Measurements from ENCODE around the gene KIAA1217.

KIAA1217 gene

DNA sequence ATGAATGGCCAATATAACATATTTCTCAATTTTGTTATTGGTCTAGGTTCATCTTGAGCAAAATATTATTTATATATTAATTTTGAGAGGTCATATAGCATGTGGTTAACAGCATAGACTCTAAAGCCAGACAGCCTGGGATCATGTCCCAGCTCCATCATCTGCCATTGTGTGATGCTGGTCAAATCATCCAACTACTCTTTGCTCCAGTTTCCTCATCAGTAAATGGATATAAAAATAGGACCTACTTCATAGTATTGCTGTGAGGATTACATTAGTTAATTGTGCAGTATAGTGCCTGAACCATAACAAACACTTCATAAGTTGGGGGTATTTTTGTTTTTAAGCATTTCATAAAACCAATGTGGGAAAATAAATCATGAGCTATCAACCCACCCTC lies 199.0 kb downstream of the KIAA1217 start:
- no peak for DNase-seq (ENCODE audit: low spot score)

DNA sequence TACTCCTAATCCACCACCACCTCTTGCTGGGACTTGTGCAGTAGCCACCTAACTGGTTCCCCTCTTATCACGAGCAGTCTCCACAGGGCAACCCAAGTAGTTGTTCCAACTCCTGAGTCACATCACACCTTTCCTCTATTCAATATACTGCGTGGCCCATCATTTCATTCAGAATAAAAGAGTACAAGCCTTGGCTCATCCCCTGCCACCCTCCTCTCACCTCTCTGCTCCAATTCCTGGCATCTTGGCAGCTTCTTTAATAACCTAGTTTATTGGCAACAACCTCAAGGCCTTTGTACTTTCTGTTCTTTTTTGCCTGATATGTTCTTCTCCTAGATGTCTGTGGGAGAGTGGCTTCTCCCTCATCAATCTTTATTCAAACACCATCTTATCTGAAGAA lies 199.4 kb downstream of the KIAA1217 start:
- no peak for DNase-seq (ENCODE audit: low spot score)

DNA sequence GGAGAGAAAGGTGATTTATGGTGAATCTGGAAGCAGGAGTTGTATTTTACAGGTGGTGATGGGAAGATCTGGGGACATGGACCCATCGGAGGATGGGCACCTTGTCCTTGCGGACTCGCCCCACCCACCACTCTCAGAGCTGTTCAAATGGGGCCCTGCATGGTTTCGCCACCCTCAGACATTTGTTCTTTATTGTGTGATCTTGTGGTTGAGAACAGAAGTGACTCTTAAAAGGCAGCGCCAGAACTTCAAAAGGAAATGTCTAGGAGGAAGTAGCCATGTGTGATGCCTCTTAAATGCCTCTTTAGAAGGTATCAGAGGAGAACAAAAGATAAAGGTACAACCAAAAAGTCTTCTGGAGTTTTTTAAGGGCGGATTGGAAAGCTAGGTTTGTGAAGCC lies 205.7 kb downstream of the KIAA1217 start:
- DNase-seq (ENCODE audit: low spot score), result no peak

DNA sequence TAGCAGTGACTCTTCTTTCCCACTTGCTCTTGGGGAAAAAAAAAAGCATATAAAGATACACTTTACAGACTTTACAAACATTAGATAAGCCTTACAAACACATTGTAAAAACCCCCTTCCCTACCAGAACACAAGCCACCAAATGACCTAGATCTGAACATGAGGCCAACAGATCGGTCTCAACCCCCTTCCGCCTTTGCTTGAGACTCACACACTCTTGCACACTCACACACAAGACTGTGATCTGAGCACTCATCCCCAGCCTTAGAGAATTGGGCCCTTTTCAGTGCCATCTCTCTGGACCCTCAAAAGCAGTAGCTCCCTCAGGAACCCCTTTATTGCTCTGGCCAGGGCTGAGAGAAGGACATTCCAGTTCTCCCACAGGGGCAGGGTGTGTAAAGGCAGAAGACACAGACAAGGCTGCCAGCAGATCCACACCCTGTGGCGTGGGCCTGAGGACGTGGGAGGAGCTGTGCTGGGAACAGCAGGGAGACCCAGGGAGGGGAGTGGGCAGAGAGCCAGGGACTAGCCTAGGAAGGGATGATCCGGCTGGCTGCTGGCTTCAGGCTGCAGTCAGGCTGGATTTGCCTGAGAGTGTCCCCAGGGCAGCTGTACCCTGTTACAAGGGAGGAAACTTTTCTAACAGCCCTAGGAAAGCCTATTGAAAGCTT lies 206.7 kb downstream of the KIAA1217 start:
- peak; percentile 58 for DNase-seq (ENCODE audit: low spot score)

DNA sequence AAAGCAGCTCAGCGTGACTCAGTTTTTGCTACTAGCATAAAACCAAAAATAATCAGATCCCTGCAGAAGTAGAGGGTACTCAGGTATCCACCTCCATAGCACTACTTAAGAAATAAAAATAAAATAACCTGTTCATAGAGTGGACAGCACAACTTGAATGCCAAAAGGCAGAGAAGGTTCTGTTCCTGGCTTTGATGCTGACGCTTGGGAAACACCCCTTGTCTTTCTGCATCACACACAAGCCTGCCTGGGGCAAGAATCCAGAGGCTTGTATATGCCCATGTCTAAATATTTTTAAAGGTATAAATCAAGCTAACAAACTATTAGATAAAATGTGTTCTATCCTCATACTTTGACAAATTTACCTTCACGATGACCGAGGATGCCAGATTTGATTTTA lies 207.3 kb downstream of the KIAA1217 start:
- no peak for DNase-seq (ENCODE audit: low spot score)

DNA sequence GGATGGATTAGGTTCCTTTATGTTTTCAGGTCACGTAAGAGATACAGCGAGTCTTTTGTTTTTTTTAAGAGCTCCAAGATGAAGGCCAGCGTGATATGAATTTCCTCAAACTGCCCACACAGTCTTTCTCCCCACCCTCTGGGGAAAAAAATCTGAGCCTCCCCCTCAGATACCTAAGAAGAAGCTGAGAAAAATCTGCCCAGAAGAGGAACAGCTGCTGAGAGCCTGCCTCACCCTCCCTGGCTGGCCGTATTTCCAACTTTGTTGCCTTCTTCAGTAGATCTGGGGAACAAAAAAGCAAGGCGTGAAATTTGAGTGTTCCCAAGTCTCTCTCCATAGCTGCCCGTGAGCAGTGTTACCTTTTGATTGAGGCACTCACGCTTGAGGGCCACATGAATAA lies 208.1 kb downstream of the KIAA1217 start:
- no peak for DNase-seq (ENCODE audit: low spot score)

DNA sequence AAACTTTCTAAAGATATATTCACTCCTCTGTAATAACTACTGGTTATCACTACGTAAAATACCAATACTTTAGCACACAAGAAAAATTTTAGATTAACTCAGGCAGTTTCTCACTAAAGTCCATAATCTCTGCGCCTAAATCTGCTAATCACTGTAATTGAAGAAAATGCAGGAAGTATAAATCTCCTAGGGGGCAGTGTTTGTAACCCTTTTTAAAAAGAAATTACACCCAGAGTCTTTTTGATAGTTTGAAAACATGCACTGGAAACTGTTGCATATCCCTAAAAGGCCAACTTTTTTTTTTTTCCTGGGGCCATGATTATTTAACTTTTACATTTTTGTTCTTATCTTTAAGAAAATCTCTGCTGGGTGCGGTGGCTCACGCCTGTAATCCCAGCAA lies 209.6 kb downstream of the KIAA1217 start:
- DNase-seq (ENCODE audit: low spot score), result peak; percentile 25

DNA sequence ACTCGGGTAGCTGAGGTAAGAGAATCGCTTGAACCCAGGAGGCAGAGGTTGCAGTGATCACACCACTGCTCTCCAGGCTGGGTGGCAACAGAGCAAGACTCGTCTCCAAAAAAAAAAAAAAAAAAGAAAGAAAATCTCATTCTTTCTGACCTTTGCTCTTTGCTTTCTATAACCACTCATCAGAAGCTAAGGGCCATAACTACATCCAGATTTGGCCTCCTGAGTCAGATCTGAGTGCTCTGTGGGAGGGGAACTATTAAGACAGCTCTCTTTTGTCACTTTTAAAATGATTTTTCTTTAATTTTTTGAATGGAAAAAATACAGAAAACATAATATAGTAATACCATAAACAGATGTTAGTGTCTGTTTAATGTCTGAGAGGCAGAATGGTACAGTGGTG lies 210.1 kb downstream of the KIAA1217 start:
- peak; percentile 32 for DNase-seq (ENCODE audit: low spot score)

DNA sequence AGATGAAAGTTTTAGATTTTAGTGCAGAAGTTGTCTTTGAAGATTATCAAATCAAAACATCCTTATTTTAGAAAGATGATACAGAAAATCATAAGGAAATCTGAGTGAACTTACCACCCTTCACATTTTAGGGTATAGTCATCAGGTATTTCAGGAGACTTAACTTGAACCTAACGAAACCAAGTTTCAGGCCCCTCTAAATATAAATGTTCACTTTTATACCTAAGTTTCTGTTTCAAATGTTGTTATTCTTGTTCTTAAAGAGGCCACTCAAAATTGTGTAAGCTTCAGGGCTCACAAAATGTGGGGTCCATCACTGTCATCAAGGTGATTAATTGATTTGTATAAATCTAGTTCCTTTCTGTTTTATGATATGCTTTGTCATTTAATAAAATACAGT lies 216.2 kb downstream of the KIAA1217 start:
- DNase-seq (ENCODE audit: low spot score), result no peak

DNA sequence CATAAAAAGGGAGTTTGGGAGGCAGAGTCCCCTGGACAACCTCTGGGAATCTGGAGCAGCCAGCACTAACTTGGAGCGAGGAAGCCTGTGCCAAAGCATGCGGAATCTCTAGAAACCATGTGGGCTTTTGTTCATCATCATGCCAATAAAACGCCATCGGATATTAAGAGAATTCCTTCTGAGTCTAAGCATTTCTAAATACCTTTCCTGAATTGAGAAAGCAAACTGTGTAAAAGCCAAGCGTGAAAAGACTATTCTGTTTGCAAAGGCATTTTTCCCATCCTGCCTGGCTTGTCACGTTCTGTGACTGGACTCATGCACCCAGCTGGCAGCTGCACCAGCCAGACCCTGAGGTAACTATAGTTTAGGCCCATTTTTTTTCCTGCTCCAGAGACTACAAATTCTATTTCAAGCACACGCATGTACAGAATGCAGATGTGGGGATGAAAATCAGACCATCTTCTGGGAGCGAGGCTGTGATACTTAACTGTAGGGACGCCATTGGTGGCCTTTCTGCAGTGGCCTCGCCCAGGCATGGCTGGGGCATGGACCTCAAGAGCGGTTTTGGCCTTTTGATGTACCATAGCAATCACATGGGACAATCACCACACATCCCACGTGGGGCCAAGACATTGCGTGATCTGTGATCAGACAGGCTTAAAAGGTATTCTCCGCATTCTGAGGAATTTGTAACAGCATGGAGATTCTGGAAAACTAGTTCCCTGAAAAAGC lies 218.9 kb downstream of the KIAA1217 start:
- DNase-seq (ENCODE audit: low spot score), result peak; percentile 18

DNA sequence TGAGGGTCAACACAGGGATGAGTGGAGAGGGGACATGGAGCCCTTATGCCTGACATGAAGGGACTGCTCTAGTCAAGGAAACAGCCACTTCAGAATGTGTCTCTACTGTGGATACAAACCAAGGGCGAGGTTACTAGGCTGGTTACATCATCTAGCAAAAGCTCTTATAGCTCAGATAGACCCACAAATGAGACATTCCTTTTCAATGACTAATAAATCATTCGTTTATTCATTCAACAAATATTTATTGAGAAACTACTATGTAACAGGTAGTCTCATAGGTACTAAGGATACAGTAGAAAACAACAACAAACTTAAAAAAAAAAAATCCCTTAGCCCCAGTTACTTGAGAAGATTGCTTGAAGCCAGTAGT lies 219.5 kb downstream of the KIAA1217 start:
- peak; percentile 66 for DNase-seq (ENCODE audit: low spot score)

DNA sequence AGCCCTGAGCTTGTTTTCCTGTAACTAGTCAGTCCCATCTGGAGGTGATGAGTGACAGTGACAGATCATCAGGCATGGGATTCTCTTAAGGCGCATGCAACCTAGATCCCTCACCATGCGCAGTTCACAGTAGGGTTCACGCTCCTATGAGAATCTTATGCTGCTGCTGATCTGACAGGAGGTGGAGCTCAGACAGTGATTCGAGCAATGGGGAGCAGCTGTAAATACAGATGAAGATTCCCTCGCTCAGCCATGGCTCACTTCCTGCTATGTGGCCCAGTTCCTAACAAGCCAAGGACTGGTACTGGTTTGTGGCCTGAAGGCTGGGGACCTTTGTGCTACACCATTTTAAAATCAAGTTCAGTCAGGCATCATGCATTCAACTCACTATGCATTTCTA lies 221.7 kb downstream of the KIAA1217 start:
- no peak for DNase-seq (ENCODE audit: low spot score)

DNA sequence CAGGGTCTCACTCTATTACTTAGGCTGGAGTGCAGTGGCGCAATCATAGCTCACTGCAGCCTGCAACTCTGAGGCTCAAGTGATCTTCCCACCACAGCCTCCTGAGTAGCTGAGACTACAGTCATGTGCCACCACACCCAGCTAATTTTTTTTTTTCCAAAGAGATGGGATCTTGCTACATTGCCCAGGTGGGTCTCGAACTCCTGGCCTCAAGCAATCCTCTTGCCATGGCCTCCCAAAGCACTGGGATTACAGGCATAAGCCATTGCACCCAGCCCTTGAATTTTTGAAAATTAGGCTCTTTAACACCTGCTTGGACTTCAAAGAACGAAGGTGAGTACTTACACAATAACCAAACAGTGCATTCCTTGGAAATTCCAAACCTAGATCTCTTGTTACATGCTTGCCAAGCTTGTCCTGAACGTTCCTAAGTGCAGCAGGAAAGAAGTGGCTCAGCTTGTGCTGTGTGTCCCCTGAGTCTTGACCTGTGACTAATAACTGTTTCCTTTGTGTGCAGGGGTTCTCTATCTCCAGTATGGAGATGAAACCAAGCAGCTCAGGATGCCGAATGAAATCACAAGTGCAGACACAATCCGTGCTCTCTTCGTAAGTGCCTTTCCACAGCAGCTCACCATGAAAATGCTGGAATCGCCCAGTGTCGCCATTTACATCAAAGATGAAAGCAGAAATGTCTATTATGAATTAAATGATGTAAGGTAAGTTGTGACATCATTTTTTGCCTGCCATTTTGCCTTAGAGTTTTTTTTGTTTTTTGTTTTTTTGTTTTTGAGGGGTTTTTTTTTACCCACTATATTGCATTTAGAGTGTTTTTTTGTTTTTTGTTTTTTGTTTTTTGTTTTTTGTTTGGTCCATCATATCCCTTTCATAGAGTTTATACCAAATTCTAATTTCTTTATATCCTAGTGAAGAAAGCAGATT lies 223.8 kb downstream of the KIAA1217 start:
- no peak for DNase-seq (ENCODE audit: low spot score)

DNA sequence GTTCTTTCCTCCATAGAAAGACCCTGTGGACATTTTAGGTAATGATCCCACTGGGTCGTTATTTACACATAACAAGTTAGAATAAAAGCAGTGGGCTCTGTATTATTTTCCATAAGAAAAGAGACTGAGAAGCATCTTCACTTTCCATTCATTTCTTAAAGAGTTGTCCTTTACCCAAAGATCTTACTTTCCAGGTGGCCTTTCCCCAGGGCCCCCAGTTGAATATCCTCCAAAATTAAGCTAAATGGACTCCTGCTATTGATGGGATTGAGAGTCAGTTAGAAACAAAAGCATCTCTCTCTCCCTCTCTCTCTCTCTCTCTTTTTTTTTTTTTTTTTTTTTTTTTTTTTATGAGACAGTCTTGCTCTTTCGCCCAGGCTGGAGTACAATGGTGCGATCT lies 224.8 kb downstream of the KIAA1217 start:
- DNase-seq (ENCODE audit: low spot score), result no peak

DNA sequence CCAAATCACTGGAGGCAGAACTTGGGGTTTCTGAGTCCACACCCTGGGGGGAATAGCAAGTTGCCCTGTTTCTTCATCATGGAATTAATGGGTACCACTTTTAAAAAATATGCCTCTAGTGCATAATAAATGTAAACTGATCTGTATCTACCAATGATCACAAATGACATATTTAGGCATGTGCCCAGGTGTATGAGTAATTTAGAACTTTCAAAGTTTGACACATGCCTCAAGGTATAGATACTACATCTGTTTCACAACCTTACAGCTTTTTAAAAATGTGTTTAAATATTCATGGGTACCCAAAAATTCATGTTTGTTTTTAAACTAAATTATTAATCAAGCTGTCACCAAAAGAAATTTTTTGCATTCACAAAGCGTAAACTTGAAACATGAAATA lies 226.0 kb downstream of the KIAA1217 start:
- no peak for DNase-seq (ENCODE audit: low spot score)

DNA sequence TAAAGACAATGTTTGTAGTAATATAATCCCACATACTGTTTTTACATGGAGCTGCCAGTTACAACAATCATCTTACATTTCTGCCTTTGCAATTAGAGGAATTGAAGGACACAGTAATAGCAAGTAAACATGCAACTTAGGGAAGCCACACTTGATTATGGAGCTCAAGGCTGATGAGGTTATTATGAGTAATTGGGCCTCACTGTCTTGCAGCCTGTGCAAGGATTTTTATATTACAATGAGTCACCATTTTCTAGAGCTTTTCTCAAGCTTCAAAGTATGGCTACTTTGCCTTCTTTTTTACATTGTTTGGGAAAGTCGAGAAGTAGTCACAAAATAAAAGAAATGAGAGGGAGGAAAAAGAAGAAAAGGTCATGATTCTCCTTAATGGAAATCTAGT lies 226.4 kb downstream of the KIAA1217 start:
- peak; percentile 70 for DNase-seq (ENCODE audit: low spot score)

DNA sequence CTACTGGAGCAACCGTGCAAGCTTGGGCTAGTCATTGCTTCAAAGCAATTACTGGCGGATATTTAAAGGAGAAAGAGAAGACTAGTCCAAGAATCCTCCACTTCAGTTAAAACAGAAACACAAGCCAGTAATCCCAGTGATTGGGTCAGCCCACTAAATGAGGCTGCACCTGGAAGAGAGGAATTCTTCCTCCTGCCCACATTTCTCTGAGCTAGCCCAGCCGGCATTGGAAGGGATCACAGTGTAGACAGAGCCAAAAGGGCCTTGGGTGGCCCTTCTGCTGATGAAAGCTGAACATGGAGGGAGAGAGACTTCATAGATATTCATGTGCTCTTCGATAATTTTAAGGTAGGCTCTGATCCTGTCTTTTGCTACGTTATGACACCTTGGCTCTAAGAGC lies 228.4 kb downstream of the KIAA1217 start:
- DNase-seq (ENCODE audit: low spot score), result no peak

DNA sequence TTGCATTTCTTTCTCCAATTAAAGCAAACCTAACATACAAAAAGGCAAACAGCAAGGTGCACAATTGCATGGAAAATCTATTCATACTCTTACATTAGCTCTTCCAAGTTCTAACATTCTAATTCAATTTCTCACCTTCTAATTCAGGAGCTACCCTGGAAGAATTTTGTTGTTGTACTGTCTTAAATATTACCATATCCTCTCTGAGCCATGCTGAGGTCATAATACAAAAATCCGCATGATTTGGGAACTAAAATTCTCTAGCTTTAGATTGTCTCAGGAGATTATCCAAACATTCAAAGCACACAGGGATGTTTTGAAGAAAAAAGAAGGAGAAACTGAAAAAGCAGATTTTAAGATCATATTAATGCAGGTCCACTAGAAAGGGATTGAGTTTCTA lies 229.9 kb downstream of the KIAA1217 start:
- DNase-seq (ENCODE audit: low spot score), result no peak

DNA sequence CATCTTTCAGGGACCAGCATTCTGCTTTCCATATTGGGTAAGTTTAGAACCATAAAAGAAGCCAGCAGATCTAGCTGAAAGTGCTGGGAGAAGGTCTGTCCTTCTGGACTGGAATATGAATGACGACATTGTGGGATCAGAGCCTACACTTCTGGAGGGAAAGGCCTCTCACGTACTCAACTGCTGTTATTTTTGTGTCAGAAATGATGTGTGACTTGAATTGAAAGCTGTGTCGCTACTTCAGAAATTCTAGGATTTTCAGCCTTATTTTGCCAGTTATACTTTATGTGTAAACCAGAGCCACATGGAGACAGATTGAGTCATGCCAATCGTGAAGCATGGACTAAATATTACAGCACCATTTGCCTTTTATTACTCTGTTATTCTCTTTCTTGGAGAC lies 231.0 kb downstream of the KIAA1217 start:
- peak; percentile 18 for DNase-seq (ENCODE audit: low spot score)

DNA sequence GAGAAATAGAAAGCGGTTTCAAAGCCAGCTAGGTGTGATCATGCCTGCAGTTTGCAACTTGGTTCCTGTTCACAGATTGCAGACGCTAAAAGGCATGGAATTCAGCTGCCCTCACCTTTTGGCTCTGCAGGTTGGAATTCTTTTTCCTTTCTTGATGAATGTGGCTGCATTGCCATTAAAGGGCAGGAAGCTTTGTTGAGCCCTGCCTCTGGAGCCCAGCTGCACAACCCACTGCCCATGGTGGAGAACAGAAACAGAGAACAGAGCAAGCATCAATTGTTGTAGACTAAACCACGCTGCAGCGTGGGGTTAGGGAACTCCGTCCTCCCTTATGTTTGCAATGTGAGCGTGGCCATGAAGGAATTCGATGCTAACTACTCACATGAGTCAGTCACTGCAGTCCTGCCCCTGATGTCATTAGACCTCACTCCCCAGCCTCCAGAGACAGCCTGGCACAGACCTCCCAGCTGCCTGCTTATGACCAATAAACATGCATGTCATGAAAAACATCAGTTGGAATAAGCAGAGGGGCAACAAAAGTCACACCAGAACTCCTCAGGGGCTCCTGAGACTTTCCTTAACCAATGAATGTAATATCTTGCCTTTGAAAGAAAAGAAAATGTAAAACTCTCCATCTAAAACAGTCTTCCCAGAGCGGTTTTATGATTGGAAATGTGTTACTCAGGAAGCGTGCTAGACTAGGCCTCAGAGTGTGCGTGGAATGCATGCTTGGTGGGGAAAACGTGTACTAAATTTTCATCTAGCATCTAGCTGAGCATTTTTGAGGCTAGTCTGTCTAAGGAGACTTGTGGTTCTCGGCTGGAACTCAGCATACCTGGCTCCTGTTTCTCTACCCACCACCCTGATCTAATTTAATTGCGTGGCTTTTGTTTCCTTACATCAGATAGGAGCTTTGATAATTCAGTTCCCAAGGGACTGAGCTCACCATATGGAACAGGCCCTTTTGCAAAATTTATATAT lies 232.2 kb downstream of the KIAA1217 start:
- DNase-seq (ENCODE audit: low spot score), result peak; percentile 59

DNA sequence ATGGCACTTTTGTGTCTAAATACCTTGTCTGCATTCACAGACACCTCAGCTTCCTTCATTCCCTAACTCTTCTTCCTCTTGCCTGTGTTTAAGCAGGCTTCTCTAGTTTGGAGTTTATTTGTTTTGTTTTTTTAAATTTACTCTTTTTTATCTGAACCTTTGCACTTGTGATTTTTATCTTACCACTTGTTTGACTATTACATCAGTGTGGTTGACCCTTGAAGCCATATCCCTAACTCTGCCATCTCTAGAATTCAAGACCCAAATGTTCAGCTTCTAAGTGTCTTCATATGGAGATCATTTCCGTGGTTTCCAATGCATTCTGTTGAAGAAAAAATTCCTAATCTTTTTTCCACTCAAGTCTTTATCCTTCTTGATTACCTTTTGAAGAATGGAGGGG lies 233.3 kb downstream of the KIAA1217 start:
- DNase-seq (ENCODE audit: low spot score), result no peak
